HEK293T (cell line): ENCODE data around the gene RGS7.
"Not testable (repeated sequence)": the region's sequence is repeated elsewhere in the genome, so short reads cannot be mapped to it uniquely, and the experiment has no call there.

Experiments used
- CTCF ChIA-PET: fragments of 350-600 bp; formaldehyde crosslinking; extraction: SDS; loops from one replicate; lab custom pipeline; 2021; ENCODE audit warnings: antibody characterized with exemption, inconsistent platforms; lab: Yijun Ruan, JAX
- POLR2A ChIA-PET: fragments of 350-600 bp; formaldehyde crosslinking; extraction: SDS; loops from one replicate; lab custom pipeline; 2020; ENCODE audit warnings: antibody characterized with exemption, inconsistent platforms; lab: Yijun Ruan, JAX
- DNase-seq: peaks from one replicate; pipeline ENCODE4 v3.0.0; 2012; ENCODE audit warnings: mixed read lengths; ENCODE audit errors: extremely low spot score
- ARNT ChIP-seq: fragments of 450-650 bp; IDR thresholded peaks from 2 replicates; pipeline ENCODE4 v1.6.1; 2017; ENCODE audit warnings: mild to moderate bottlenecking
- BHLHE40 ChIP-seq: fragments of 450-650 bp; IDR thresholded peaks from 2 replicates; pipeline ENCODE4 v1.6.1; 2016; ENCODE audit warnings: mild to moderate bottlenecking, moderate library complexity, borderline replicate concordance
- CTBP1 ChIP-seq: fragments of 450-650 bp; IDR thresholded peaks from 2 replicates; pipeline ENCODE4 v1.6.1; 2016; ENCODE audit warnings: borderline replicate concordance
- ELF4 ChIP-seq: fragments of 450-650 bp; IDR thresholded peaks from 2 replicates; pipeline ENCODE4 v1.6.1; 2017; ENCODE audit warnings: antibody characterized with exemption
- FOXA1 ChIP-seq: fragments of 450-650 bp; IDR thresholded peaks from 2 replicates; pipeline ENCODE4 v1.6.1; 2016; ENCODE audit warnings: mild to moderate bottlenecking
- FOXK2 ChIP-seq: fragments of 450-650 bp; IDR thresholded peaks from 2 replicates; pipeline ENCODE4 v1.6.1; 2016; ENCODE audit warnings: mild to moderate bottlenecking
- FOXM1 ChIP-seq: fragments of 450-650 bp; IDR thresholded peaks from 2 replicates; pipeline ENCODE4 v1.6.1; 2017; ENCODE audit warnings: mild to moderate bottlenecking, borderline replicate concordance
- HDGF ChIP-seq: fragments of 450-650 bp; IDR thresholded peaks from 2 replicates; pipeline ENCODE4 v1.6.1; 2017; ENCODE audit warnings: antibody characterized with exemption, borderline replicate concordance
- L3MBTL2 ChIP-seq: fragments of 450-650 bp; conservative IDR thresholded peaks from 2 replicates; pipeline ENCODE4 v1.6.1; 2016; ENCODE audit warnings: mild to moderate bottlenecking
- LEF1 ChIP-seq: fragments of 450-650 bp; IDR thresholded peaks from 2 replicates; pipeline ENCODE4 v1.6.1; 2017; ENCODE audit warnings: mild to moderate bottlenecking, borderline replicate concordance
- NFRKB ChIP-seq: fragments of 450-650 bp; IDR thresholded peaks from 2 replicates; pipeline ENCODE4 v1.6.1; 2016; ENCODE audit warnings: mild to moderate bottlenecking, moderate library complexity
- SP1 ChIP-seq: fragments of 450-650 bp; IDR thresholded peaks from 2 replicates; pipeline ENCODE4 v1.6.1; 2017
- SUZ12 ChIP-seq: fragments of 450-650 bp; IDR thresholded peaks from 2 replicates; pipeline ENCODE4 v1.6.1; 2016; ENCODE audit warnings: mild to moderate bottlenecking
- TARDBP ChIP-seq: fragments of 450-650 bp; IDR thresholded peaks from 2 replicates; pipeline ENCODE4 v1.6.1; 2016
- ZNF384 ChIP-seq: fragments of 450-650 bp; IDR thresholded peaks from 2 replicates; pipeline ENCODE4 v1.6.1; 2016
- TF ChIP-seq, protein P1 (sequence below): fragments of 450-650 bp; IDR thresholded peaks from 2 replicates; pipeline ENCODE4 v1.6.1; 2016

The RGS7 gene

DNA sequence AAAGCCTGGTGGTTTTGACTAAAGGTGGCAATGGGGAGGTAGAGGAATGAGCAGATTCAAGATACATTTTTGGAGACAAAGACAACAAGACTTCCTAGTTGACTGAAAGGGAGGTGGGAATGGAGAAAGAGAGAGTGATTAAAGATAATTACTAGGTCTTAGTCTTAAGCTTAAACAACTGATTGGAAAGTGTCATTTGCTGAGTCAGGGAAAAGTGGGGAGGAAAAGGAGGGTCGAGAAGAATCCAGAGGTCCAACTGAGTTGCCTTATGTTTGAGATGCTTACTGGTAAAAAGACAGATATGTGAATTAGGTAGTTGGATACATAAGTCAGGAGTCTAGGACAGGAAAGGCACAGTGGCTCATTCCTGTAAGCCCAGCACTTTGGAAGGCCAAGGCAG, 179.3 kb downstream of the RGS7 start:
- TF ChIP-seq, protein P1, sequence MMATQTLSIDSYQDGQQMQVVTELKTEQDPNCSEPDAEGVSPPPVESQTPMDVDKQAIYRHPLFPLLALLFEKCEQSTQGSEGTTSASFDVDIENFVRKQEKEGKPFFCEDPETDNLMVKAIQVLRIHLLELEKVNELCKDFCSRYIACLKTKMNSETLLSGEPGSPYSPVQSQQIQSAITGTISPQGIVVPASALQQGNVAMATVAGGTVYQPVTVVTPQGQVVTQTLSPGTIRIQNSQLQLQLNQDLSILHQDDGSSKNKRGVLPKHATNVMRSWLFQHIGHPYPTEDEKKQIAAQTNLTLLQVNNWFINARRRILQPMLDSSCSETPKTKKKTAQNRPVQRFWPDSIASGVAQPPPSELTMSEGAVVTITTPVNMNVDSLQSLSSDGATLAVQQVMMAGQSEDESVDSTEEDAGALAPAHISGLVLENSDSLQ = no peak
- TF ChIP-seq FOXM1 (no peak), SP1 (no peak), L3MBTL2 (no peak), LEF1 (no peak), SUZ12 (no peak), FOXK2 (no peak), HDGF (no peak), ZNF384 (no peak), TARDBP (no peak)
- ChIA-PET CTCF (no interaction called here), POLR2A (no interaction called here)
- no peak for DNase-seq

DNA sequence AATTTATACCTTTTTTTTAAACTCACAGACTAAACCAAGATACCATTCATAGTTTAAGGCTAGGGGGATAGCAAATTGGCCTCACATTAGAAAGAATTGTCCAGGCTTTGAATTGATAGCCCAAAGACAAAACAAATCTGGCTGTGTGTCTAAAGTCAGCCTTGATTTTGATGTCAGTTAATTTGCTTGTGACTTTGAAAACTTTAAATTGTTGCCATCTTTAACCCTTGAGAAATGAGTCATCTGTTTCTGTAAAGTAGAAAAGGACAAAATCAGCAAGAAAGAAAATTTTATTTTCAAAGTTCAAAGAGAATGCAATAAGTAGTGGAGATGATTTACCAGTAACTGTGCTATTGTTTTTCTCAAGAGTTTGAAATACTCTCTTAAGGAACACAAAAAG, 184.5 kb downstream of the RGS7 start:
- no peak for DNase-seq
- ChIA-PET POLR2A (no interaction called here), CTCF (interaction anchor here (0.5 kb wide), 1 partner anchor 1167 kb away, joined by 3 read pairs; no protein-coding TSS in a partner anchor)
- TF ChIP-seq ELF4 = no peak
- no peak for TF ChIP-seq SP1
- TF ChIP-seq ARNT = no peak
- no peak for TF ChIP-seq NFRKB
- no peak for TF ChIP-seq L3MBTL2
- TF ChIP-seq FOXK2 = no peak
- TF ChIP-seq FOXM1 = no peak
- no peak for TF ChIP-seq SUZ12

DNA sequence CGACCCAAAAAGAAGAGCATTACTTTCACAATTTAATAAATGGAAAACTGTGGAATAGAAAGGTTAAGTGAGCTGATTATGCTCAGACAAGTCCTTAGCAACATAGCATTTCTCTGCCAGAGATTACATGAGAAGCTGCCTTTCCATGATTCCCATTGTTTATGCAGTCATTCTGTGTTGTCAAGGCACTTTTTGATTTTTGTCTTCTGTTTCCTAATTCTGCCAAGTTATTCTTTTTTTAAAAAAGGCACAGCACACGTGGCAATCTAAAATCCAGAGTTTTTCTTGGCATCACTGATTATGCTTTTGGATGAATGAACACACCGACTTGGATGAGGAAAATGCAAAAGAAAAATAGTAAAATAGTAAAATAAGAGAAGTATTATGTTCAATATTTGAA, 185.0 kb downstream of the RGS7 start:
- no peak for DNase-seq
- TF ChIP-seq ARNT (no peak), SP1 (no peak), ZNF384 (no peak), CTBP1 (no peak), NFRKB (no peak), SUZ12 (no peak), FOXK2 (no peak), LEF1 (no peak), FOXM1 (no peak), BHLHE40 (no peak), FOXA1 (no peak), TARDBP (no peak), HDGF (no peak), L3MBTL2 (no peak)
- TF ChIP-seq, protein P1 = no peak
- ChIA-PET POLR2A (no interaction called here), CTCF (no interaction called here)

DNA sequence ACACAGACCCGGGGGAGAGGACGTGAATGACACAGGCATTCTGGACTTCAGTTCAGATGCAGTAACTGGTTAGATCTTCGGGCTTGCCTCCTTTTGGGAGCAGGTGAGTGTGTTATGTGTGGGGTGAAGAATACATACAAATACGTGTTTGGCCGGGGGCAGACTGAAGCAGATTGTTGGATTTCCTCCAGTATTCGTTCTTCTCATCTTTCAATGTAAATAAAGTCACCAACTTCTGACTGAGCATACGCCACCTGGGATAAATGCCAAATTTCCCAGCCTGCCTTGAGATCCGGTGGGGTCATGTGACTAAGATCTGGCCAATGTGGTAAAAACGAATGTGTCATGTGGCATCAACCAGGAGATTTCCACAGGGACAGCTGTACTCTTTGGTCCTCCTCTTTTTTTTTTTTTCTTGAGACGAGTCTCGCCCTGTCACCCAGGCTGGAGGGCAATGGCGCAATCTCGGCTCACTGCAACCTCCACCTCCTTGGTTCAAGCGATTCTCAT, 189.8 kb downstream of the RGS7 start:
- TF ChIP-seq SP1 (no peak), FOXM1 (no peak), SUZ12 (no peak), NFRKB (no peak), L3MBTL2 (no peak), TARDBP (no peak), ELF4 (no peak), LEF1 (no peak), ZNF384 (no peak), FOXA1 (no peak), BHLHE40 (no peak), FOXK2 (no peak)
- TF ChIP-seq, protein P1 = no peak
- POLR2A ChIA-PET = no interaction called here
- DNase-seq = no peak

DNA sequence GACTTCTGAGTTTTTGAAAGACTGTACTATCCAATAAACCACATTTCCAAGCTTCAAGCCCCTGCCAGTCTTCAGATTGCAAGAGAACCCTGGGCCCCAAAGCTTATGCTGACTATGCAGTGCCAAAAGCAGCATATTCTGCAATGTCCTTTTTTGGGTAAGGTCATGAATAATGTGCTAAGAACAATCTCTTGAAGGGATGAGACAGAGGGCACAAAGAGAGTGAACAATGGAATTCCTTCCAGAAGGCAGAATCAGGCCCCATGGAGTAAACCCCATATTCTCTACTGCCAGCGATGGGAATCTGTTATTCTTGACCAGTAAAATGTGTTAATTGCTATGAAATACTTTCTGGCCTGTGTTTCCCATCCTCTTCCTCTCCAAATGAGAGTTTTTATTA, 190.4 kb downstream of the RGS7 start:
- ChIA-PET POLR2A (no interaction called here), CTCF (no interaction called here)
- TF ChIP-seq ELF4 = no peak
- TF ChIP-seq FOXK2 = no peak
- no peak for DNase-seq

More for the DNA sequence above, 189.8 kb downstream of the RGS7 start:
- CTCF ChIA-PET = no interaction called here

DNA sequence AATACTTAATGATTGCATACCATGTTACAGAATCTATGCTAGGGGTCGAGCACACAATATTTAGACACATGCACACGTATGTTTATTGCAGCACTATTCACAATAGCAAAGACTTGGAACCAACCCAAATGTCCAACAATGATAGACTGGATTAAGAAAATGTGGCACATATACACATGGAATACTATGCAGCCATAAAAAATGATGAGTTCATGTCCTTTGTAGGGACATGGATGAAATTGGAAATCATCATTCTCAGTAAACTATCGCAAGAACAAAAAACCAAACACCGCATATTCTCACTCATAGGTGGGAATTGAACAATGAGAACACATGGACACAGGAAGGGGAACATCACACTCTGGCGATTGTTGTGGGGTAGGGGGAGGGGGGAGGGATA, 191.7 kb downstream of the RGS7 start:
- POLR2A ChIA-PET, DNase-seq: not testable (repeated sequence)
- CTCF ChIA-PET = interaction anchor here (0.6 kb wide), 1 partner anchor 307 kb away, joined by 3 read pairs; no protein-coding TSS in a partner anchor

DNA sequence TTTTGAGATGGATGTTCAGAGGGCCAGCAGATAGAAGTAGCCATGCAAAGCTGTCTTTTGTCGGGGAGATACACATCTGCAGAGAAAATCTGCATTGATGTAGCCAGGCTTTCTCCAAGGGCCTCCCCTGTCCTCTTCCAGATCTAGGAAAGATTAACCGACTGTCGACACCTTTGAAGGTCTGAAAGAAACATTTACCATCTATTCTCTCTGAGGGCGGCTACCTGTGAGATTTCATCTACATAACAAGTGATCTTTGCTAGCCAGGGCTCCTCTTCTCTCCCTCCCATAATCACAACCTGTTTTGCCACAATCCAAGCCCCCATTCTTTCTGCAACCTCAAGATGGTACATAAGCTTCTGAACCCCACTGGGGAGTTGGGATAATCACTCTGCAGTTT, 193.6 kb downstream of the RGS7 start:
- DNase-seq = no peak
- ChIA-PET POLR2A (no interaction called here), CTCF (no interaction called here)
- TF ChIP-seq ARNT (no peak), LEF1 (no peak)

DNA sequence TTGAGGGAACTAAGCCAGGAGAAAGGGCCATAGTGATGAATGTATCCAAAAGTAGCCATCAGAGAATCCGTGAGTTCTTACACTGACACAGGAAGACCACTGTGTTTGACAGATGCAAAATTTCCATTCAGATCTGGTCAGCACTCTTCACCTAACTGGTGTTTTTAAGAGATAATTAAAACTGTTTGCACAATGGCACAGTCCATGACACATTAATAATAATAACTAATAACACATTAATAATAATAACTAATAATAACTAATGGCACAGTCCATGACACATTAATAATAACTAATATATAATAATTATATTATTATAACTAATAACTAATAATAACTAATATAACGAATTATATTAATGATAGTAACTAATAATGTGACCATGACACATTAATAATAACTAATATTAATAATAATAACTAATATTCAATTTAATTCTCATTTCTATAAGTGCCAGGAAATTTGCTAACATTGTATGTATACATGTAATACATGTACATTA, 195.8 kb downstream of the RGS7 start:
- TF ChIP-seq, protein P1 = no peak
- TF ChIP-seq SUZ12 (no peak), HDGF (no peak), SP1 (no peak), L3MBTL2 (no peak), CTBP1 (no peak), FOXK2 (no peak), ARNT (no peak), FOXM1 (no peak), TARDBP (no peak), BHLHE40 (no peak), ZNF384 (no peak), FOXA1 (no peak), ELF4 (no peak), NFRKB (no peak)

More for the DNA sequence above, 195.8 kb downstream of the RGS7 start:
- POLR2A ChIA-PET = no interaction called here
- CTCF ChIA-PET = no interaction called here
- DNase-seq = no peak
